H1 (cell line): ENCODE results near the gene UMAD1. TPM values are rescaled to one million over a fixed set of nuclear protein-coding genes. Genes with fewer than 3 reads are reported as not detected.

Experiments
- BRCA1 ChIP-seq: IDR thresholded peaks from 2 replicates; pipeline ENCODE4 v1.6.1; 2012; ENCODE audit warnings: low read depth, low read length, improper control_type of control experiment
- KDM5A ChIP-seq: fragments of 200-600 bp; IDR thresholded peaks from 2 replicates; pipeline ENCODE4 v1.7.1; 2012; ENCODE audit warnings: mild to moderate bottlenecking, low read length, inconsistent platforms, mixed read lengths
- RXRA ChIP-seq: IDR thresholded peaks from 2 replicates; pipeline ENCODE4 v1.6.1; 2011; ENCODE audit warnings: low read depth, mild to moderate bottlenecking, low read length, moderate library complexity; ENCODE audit not compliant: insufficient read depth
- SP4 ChIP-seq: IDR thresholded peaks from 2 replicates; pipeline ENCODE4 v1.6.1; 2012; ENCODE audit warnings: low read length, inconsistent platforms
- polyA plus RNA-seq, 7 experiments: library from polyadenylated mRNA; depleted of rRNA in 3 of 7; stranded (reverse) in 5 of 7; unstranded in 2 of 7; fragments of >200 nt in 5 of 7; fragments of 200-250 nt in 2 of 7; gene quantifications; 1 replicate in 5 of 7; 2 replicates in 1 of 7; 4 replicates in 1 of 7; pipeline versions ENCODE4 v1.2.1 to v1.2.3, GENCODE V29; 2011 to 2013; ENCODE audit warnings: missing spikeins in 2 of 7, mixed read lengths in 2 of 7
- total RNA-seq: library from RNA; stranded (reverse); fragmentation: NEBNext Ultra II Directional; extraction: Animal tissue kit (Norgen Biotek cat#: 25700); gene quantifications from 2 replicates; pipeline ENCODE4 v1.2.1, GENCODE V29; 2021
- TF ChIP-seq, protein P1 (sequence below): IDR thresholded peaks from 2 replicates; pipeline ENCODE4 v1.6.1; 2012; ENCODE audit warnings: low read length, inconsistent platforms

UMAD1 gene
- total and polyA plus RNA-seq, 2 of the 8 experiments (the other 6 are each of a cell fraction or from before 2014, with no cell fraction given): 10.4 to 12.3 TPM

DNA sequence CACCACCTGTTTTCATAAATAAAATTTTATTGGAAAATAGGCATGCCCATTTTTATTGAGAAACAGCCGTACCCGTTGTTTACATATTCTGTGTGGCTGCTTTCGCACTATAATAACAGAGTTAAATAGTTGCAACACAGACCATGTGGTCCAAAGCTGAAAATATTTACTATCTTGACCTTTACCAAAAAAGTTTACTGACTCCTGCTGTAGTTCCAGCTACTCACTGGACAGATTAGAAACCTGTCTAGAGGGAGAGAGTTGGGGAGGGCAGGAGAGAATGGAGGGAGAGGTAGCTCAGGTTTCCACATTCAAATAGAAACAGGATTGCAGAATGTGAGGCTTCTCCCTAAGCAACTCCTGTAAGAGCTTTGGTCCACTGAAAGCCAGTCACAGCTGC is 273.0 kb downstream of the UMAD1 start (continued):
- TF ChIP-seq, protein P1, sequence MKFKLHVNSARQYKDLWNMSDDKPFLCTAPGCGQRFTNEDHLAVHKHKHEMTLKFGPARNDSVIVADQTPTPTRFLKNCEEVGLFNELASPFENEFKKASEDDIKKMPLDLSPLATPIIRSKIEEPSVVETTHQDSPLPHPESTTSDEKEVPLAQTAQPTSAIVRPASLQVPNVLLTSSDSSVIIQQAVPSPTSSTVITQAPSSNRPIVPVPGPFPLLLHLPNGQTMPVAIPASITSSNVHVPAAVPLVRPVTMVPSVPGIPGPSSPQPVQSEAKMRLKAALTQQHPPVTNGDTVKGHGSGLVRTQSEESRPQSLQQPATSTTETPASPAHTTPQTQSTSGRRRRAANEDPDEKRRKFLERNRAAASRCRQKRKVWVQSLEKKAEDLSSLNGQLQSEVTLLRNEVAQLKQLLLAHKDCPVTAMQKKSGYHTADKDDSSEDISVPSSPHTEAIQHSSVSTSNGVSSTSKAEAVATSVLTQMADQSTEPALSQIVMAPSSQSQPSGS: no peak
- TF ChIP-seq SP4: no peak
- no peak for TF ChIP-seq KDM5A
- TF ChIP-seq RXRA: no peak
- no peak for TF ChIP-seq BRCA1
